GM21515 (cell line): ENCODE measurements around the gene CA7.

Experiments used
- ATAC-seq: cut with Tn5 transposase; IDR thresholded peaks from one replicate; pipeline ENCODE4 v1.9.1; 2021; ENCODE audit not compliant: unreplicated experiment

Gene CA7

DNA sequence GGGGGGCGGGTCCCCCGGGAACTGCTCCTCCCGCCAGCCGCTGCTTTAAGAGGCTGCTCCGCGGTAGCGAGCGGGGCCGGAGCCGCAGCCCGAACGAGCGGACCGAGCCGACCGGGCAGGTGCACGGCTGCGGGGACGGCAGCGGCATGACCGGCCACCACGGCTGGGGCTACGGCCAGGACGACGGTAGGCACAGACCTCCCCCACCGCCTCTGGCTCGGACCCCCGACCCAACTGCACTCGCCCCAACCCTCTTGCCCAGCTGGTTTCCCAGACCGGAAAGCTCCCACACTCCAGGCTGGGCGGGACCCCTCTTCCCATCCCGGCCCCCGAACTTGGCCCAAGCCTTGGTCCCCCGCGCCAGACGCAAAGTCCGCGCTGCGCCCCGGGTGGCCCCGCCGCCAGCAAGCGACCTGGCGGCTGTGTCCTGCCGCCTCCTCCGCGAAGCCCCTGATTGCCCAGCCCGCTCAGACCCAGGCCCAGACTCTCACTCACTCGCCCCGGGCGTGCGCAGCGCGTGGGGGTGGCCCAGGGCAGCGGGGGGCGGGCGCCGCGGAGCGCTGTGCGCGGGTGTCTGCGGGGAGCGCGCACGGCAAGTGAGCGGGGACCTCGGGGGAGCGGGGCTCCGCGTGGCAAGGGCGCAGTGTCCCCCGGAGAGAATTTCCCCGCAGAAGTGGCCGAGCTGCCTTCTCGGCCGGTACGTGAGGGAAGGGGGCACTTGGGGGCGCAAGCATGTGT is at the start of gene CA7:
Gene CA7, plus strand, starts transcription at position 73 of the 738 bp plus-strand sequence. Its CDS starts 74 bp downstream, at position 147.
- ATAC-seq = no peak

DNA sequence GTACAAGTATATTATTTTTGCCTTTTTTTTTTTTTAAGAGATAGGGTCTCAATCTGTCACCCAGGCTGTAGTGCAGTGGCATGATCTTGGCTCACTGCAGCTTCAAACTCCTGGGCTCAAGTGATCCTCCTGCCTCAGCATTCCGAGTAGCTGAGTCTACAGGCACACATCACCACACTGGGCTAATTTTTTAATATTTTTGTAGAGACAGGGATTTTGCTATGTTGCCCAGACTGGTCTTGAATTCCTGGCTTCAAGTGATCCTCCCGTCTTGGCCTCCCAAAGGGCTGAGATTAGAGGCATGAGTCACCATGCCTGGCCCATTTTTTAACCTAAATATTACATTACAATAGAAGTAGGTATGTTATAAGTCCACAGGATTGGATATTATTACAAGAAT is 46.1 kb upstream of the CA7 start:
- ATAC-seq = no peak

DNA sequence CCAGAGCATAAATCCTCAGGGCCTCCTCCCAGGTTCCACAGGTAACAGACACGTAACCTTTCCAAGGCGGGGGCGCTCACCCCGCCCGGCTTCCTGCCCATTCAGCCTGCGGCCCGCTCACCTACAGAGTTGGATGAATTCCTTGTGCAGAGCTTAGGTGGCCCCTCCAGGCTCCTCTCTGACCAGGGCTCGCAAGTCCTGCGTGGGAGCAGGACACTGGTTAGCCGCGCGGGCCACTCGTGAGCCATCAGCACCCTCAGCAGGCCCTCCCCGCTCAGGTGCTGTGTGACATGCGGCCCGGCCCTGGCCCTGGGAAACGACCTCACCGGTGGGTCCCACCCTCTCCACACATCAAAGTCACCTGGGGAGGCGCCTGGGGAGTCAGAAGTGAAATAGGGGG is 43.4 kb upstream of the CA7 start:
- no peak for ATAC-seq

DNA sequence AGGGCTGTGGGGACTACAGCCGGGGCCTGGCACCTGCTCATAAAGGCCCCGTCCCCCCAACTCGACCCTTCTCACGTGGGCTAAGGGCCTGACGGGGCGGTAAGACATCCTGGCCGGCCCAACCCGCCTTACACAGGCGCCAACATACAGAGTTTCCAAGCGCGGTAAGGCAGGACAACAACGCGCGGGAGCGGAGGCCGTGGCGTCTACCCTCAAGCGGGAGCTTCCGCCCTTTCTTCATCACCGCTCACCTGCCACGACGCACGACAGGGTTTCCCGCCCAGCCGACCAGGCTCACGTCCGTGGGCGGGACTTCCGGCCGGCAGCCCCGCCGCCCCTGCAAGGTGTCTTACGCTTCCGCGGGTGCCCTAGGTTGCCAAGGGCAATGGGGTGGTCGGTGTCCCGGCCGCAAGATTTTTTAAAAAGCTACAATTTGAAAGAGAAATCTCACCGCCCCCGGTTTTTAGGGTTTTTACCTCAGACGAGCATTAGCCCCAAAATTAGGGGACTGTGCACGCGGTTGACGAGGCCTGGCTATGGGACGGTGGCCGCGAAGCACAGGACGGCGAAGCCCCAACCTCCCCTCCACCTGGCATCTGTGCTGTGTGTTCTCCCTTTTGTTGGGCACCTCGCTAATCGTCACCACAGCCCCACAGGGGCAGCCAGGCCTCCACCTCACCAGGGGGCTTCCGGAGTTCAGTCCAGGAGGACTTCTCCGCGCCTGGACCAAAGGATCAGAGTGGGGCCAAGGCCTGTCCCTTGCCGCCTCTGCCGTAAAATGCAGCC is 42.7 kb upstream of the CA7 start, which contains the start of gene TERB1:
Gene TERB1, minus strand, starts transcription at position 265 of the 786 bp plus-strand sequence. CDS start 4,786 bp downstream, outside the sequence.
- no peak for ATAC-seq

DNA sequence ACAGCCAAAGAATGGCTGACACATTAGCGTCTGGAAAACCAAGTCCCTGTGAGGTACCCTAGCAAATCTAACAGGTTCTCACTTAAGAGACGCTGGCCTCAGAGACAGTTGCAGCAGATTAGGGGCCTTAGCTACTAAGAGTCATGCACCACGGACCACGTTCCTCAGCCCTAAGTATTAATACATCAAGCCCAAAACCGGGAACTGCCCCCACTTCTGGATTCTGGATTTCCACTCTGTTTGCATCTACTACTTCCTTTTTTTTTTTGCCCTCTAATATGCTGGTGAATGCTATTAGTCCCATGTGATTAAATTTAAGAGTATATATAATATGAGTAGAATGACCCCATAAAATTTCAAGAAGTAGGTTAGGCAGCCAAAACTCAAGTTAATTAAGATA is 42.1 kb upstream of the CA7 start:
- ATAC-seq = no peak

DNA sequence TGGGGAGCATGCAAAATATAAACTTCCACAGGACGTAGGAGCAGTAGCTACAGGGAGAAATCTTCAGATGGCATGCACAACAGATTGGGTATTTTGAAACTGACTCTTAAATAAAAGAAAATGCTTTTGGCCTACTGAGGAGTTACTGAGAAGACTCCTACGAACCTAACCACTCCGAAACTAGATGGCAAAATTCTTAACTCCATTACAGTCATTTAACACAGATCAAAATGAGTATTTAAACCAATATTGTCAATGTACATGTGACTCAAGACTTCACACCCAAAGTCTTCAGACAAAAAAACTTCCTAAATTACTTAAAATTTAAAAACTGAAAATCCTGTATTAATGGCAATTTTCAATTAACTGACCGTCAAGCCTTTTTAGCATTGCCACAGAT is 34.4 kb upstream of the CA7 start:
- no peak for ATAC-seq

DNA sequence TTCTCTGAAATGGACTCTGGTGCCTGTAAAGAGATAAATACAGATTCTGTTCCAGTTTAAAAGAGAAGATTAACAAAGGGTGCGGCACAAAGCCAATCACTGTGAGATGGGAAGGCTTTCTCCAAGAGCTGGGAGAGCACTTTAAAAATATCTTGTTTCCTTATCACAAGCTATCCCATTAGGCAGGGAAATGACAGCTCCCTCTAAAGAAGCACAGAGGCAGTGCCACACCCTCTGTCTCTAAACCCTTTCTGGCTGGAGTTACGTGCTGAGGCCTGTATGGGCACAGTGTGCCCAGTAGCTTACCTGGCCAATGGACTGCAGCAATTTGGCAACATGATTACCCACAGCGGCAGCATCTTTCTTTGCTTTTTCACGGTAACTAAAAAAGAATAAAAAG is 33.8 kb upstream of the CA7 start:
- no peak for ATAC-seq

DNA sequence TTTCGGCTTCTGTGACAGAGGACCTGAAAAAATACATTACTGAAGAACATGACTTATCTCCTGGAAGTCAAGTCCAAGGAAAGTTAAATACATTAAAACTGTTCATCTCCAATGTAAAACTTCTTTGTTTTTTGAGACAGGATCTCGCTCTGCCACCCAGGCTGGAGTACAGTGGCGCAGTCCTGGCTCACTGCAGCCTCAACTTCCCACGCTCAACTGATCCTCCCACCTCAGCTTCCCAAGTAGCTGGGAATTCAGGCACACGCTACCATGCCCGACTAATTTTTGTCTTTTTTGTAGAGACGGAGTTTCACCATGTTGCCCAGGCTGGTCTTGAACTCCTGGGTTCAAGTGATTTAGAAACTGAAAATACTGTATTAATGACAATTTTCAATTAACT is 33.2 kb upstream of the CA7 start:
- no peak for ATAC-seq

DNA sequence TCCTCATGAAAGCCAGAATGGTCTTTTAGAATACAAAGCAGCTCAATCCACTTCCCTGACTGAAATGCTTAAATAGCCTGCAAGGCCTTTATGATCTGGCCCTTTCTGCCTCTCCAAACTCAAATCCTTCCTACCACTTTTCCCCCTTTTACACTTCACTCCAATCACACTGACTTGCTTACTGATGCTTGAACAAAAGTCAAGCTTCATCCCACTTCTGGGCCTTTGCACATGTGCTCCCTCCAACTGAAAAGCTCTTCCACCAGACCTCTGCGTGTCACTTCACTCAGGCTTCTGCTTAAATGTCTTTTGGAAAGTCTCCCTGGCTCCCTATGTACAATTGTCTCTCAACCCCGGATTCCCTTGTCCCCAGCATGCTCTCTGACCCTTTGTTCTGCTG is 29.5 kb upstream of the CA7 start:
- ATAC-seq = no peak

DNA sequence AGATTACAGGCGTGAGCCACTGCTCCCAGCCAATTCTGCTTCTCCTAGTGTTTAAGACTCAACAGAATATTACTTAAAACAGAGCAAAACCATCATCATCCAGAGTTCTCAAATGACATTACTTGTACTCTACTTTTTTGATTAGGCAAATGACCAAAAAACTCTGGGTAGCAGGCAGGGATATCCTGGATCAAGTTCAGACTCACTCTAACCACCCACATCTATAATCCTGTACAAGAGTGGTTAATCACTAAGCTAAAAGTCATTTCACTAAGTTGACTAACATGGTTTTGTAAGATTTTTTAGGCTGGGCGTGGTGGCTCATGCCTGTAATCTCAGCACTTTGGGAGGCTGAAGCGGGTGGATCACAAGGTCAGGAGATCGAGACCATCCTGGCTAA is 20.2 kb upstream of the CA7 start:
- no peak for ATAC-seq

DNA sequence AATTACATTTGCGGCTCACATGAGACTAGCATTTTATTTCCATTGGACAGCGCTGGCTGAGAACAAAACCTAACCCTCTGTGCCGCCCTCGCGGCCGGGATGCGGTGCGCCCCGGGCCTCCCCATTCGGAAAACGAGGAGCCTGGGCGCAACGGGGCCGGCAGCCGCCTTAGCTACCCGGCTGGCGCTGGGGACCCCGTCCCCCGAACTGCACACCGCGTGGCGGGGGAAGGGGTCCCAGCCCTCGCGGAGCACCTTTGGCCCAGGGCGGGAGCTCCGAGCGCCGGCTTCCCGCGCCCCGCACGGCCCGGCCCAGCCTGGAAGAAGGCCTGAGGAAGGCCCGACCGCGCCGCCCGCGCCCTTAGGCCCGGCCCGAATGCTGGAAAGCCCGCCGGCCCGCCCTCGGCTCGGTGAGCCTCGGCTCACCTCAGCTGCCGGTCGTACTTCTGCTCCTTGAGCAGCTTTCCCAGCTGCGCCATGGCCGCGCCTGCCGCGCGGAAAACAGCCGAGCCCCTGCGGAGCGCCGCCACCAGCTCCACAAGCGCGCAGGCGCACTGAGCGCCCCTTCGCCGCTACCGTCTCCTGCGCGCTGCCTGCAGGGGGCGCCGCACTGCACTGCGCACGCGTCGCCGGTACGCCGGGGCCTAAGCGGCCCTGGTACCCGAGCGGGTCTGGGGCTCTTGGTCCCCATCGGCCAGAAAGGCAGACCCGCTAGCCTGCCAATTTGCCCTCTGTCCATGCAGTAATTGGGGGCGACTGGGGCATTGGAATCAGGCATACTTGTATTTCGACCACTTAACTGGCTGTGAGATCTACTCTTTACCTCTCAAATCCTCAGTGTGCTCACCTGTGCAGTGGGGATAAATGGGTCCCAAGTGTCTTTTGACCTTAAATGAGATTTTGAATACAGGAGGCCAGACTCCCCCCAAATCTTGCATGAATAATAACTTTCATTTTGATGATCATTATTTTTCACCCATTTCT is 13.5 kb upstream of the CA7 start, which contains the start of gene NAE1:
Gene NAE1, minus strand, starts transcription at position 555 of the 983 bp plus-strand sequence. Its CDS starts 77 bp downstream, at position 478.
- peak; percentile 80 for ATAC-seq

DNA sequence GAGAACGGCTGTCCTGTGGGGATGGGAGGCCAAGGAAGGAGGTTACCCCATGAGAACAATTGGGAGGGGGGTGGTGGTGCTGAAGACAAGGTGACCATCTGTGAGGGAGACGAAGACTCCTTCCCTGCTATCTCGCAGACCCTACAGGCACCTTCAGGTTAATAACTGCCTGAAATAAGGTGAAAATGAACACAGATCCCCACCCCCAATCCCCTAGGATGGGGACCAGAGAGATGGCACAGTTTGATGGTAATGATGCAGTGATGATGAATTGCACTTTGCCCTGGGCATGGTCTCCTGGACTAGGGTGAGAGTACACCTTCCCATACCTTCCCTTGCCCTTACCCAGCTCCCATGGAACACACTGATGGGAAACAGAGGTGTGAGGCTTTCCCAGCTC is 12.0 kb upstream of the CA7 start:
- ATAC-seq = no peak

DNA sequence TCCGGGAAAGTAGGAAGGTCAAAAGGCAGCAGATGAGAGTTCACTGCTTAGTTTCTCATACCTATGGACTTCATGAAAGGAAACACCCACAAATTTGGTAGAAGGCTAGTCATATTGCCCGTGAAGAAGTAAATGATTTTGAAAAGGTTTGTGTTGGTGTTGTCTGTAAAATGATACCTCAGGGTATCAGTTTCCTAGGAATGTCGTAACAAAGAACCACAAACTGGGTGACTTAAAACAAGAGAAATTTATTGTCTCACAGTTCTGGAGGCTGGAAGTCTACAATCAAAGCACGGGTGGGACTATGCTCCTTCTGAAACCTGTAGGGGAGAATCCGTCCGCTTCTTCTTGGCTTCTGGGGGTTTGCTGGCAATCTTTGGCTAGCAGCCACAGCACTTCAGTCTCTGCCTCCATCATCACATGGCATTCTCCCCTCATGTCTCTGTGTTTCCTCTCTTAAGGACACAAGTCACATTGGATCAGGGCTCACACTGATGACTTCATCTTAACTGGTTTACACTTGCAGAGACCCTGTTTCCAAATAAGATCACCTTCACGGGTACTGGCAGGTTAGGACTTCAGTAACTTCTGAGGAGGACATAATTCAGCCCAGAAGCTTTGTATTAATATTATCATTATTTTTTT is 11.4 kb upstream of the CA7 start:
- no peak for ATAC-seq

DNA sequence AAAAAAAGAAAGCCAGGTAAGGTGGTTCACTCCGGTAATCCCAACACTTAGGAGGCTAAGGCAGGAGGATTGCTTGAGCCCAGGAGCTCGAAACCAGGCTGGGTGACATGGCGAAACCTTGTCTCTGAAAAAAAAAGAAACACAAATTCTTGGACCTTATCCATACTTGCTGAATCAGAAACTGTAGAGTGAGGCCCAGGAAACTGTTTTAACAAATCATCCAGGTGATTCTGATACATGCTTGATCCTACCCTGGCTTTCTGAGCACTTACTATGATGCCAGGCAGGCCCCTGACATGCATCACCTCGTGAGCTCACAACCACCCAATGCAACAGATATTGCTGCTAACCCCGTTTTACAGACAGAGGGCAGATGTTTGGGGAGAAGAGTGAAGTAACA is 9.5 kb upstream of the CA7 start:
- ATAC-seq = no peak

DNA sequence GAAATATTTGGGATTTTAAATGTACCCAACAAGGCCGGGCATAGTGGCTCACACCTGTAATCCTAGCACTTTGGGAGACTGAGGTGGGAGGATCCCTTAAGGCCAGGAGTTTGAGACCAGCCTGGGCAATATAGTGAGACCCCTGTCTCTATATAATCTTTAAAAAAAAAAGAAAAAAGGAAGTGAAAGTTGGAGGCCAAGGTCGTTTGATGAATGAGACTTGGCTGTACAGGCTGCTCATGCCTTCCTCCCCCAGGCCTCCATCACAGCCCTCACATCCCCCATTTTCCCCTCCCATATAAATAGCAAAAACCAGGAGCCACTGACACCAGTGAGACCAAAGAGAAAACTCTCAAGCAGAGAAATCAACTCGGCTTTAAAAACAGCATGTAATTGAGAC is 3.3 kb upstream of the CA7 start:
- no peak for ATAC-seq

DNA sequence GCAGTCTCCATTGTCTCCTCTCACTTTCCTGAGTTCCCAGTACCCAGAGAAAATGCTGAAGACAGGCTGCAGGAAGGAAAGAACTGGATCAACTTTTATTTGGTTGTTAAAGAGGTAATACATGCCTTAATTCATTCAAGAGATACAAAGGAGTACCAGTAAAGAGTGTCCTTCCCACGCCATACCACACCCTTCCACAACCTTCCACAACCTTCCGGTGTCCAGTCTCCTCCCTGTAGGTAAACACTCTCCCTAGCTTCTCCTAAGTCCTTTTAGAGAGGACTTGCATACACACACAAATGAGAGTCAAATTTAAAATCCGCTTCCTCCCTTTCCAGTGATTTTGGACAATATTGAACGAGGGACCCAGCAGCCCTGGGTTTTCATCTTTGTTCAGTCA is 2.8 kb upstream of the CA7 start:
- no peak for ATAC-seq

DNA sequence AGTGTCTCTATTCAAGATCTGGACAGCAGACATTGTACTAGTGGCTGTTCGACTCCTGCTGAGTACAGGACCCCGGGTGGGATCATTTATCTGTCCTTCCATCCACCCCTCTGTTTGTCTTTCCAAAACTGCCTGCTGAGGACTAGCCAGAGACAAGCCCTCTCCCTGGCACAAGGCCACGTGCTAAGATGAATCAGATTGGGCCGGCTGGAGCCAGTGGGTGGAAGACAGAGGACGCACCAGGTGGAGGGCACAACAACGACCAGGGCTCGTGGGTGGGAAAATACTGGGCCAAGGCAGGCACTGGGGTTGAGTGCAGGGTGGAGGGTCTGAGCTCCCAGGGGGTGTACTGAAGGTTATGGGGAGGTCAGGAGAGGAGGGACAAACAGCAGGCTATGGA is 1.4 kb upstream of the CA7 start:
- no peak for ATAC-seq

DNA sequence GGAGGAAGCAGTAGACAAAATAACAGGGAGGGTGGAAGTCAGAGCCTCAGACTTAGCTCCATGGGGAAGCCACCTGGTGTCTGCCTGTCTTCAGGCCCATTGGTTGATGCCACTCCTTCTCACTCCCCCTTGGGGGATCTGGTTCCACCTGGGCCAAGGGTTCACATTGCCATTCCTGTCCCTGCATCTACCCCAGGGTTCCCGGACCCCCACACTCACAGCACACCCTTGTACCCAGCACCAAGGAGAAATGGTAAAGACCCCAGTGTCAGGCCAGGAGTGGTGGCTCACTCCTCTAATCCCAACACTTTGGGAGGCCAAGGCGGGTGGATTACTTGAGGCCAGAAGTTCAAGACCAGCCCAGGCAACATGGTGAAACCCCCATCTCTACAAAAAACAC is 1.0 kb upstream of the CA7 start:
- no peak for ATAC-seq

DNA sequence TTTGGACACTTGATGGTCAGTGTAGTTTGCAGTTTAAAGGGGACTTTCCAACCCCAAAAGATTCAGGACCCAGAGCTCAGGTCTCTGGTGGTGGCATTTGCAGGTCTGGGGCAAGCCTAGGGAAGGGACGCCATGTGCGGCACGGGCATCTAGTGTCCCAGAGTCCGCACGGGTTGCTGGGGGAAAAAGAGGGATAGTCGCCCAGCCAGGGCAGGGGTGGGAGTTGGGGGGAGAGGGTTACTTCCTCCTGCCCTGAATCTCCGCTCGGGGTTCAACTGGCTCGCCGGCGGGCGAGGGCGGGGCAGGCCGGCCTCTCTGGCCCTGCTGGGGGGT is 239 bp upstream of the CA7 start:
- ATAC-seq = no peak

DNA sequence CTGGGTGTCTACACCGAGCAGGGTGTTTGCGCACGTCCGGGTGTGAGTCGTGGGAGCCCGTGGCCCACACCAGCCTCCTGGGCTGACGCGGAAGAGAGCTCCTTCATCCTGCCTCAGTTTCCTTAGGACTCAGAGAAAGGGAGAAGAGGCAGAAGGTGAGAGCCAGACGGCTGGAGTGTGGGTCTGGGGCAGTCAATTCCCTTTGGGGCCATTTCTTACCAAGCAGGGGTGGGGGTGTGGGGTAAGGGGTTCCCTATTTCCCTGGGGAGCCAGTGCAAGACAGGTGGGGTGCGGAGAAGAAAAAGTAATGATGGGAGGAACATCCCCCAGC is 831 bp downstream of the CA7 start:
- ATAC-seq = no peak

DNA sequence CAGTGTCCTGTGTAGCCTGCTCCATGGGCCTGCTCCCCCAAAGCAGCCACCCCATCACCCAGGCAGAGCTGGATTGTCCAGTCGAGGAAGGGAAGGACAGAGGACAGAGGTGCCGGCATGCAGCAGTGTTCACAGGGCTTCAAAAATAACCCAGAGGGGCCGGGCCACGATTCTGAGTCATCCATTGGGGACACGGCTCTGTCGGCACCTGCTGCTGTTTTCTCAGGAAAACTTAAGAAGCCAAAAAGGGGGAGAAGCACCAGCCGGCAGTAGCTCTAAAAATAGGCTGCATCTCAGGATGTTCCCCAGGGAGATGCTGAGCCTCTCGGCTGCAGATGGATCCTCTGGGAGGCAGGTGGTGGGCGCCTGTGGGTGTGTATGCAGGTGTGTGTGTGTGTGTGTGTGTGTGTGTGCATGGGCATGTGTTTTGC is 1.6 kb downstream of the CA7 start:
- no peak for ATAC-seq
